ENCODE measurements around the gene MAST1.
"Not testable (repeated sequence)": the region's sequence is repeated elsewhere in the genome, so short reads cannot be mapped to it uniquely, and the experiment has no call there.

MAST1 gene

GRCh38 chr19:12873891-12874745 is 35.8 kb downstream of the MAST1 start:
- DNase-seq = no peak

GRCh38 chr19:12875086-12875485 is 36.8 kb downstream of the MAST1 start:
- DNase-seq = no peak

- DNase-seq = peak; percentile 10
Measured at GRCh38 chr19:12880551-12881171, 42.3 kb downstream of the MAST1 start.

GRCh38 chr19:12881172-12881808 is 43.0 kb downstream of the MAST1 start, which contains the start of gene DNASE2:
DNASE2 (minus strand) TSS chr19:12881449; CDS start chr19:12881375, 74 bp downstream.
- DNase-seq = peak; percentile 91

DNA sequence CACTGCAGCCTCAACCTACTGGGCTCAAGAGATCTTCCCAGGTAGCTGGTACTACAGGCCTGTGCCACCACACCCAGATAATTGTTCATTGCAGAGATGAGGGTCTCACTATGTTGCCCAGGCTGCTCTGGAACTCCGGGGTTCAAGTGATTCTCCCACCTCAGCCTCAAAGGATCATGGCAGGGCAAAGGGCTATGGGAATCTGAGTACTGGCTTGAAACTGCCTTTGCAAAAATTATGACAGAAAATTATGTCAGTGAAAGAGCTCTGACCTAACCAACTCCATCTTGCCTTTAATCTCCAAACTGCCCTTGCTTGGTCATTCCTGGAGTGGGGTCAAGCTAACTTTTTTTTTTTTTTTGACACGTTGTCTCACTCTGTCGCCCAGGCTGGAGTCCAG is 44.3 kb downstream of the MAST1 start:
- DNase-seq = no peak

- no peak for DNase-seq
Measured at GRCh38 chr19:12884202-12884601, 45.9 kb downstream of the MAST1 start.

DNA sequence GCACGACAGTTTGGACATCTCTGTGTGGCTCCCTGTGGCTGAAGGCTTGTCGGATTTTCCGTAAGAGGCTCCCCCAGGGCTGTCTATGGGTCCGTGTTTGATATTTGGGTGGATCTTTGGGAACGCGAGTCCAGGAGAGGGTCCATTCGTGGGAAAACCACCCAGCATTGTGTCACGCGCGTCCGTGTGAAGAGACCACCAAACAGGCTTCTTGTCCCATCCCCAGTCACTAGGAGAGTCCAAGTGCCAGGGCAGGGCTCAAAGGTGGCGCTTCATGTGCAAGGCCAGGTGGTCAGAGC is 46.3 kb downstream of the MAST1 start:
- no peak for DNase-seq

DNA sequence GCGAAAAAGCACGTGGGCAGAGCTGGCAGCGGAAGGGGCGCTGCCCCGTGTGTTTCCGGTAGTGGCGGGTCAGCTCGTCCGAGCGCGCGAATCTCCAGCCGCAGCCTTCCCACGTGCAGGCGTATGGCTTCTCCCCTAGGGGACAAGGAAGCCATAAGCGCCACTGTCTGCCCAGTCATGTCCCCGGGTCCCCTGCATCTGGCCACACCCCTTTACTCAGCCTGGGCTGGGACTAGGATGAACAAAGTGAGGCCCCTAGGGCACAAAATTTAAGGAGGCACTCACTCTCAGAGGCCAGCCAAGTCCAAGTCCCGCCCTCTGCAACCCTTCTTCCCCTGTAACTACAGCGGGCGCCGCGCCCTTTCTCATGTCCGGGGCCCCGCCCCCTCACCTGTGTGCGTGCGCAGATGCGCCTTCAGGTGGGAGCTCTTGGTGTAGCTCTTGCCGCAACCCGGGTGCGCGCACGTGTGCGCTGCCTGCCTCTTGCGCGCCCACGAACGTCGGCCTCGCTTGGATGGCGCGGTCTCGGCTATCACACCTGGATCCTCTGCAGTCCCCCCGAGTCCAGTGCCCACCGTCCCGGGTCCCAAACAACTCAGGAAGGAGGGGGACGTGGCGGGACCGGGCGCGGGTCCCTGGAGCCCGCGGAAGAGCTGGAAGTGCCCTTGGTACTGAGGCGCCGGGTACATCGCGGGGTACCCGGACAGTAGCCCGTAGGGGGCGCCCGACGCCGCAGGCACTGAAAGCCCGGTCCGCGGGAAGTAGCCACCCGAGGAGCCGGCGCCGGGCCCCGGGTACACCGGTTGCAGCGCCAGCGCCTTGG is 46.8 kb downstream of the MAST1 start:
- peak; percentile 91 for DNase-seq

DNA sequence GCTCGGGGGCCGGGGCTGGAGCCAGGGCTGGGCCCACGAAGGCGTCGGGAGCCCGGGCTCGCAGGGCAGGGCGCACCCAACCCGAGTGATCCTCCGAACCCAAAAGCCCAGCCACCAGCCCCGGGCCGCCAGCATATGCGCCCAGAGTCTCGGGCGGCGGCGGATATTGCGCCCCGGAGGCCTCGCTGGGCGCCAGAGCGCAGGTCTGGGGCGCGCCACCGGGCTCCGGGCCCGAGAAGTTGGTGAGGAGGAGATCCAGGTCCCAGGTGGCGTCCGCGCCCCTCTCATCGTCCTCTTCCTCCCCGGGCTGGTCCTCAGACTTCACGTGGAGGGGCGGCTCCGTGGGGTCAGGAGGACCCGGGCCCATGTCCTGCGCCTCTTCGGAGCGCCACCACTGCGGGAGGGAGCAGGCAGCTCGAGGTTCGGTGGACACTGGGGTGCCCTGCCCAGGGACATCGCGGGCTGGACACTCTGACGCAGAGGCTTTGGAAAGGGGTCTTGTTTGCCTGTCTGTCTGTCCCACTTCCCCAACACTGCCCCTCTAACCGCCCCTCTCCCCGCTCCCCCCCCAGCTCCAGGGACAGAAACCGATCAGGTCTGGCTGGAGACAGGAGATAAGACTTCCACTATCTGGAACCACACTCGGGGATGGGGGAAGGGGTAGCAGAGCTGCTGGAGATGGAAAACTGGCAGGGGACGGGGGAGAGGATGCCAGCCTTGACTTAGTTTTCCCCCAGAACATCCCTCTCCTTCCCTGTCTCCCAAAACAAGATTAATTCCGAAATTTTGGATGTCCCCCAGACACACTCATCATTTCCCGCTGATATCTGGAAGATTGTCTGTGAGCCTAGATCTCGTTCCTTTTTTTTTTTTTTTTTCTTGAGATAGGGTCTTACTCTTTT is 47.7 kb downstream of the MAST1 start:
- no peak for DNase-seq

- no peak for DNase-seq
Measured at GRCh38 chr19:12886651-12886968, 48.3 kb downstream of the MAST1 start.

GRCh38 chr19:12886969-12887747 is 48.8 kb downstream of the MAST1 start, which contains the start of gene KLF1:
KLF1 (minus strand) TSS chr19:12887201; CDS start chr19:12887140, 61 bp downstream.
- DNase-seq = no peak

GRCh38 chr19:12888006-12888603 is 49.8 kb downstream of the MAST1 start:
- no peak for DNase-seq

- DNase-seq = not testable (repeated sequence)
Measured at GRCh38 chr19:12890299-12890786, 52.0 kb downstream of the MAST1 start.

DNA sequence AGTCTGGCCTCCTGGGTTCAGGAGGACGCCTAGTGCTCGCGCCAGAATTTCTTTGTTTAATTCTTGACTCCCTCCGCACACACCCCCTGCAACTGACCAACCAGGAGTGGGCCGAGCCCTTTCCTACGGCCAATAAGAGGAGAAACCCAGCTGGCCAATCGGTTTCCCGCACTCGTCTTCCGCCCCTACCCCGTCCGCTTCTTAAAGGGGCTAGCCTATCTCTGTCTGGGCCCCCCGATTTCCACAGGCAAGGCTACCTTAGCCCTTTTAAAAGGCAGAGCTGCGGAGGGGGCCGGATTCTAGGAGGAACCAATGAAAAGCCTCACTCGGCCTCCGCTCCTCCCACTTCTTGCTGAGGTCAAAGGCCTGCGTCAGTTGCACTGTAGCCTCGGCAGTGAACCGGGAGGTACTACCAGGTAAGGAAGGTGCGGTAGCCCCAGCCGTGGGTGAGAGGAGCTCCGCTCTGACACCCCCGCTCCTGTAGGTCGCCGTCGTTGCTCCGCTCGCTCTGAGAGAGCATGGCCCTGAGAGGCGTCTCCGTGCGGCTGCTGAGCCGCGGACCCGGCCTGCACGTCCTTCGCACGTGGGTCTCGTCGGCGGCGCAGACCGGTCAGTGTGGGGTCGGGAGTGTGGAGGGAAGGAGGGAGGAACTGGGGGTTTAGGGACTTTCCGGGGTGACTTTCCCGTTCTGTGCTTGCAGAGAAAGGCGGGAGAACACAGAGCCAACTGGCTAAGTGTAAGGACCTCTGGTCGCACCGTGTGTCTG is 52.7 kb downstream of the MAST1 start, which contains the start of gene GCDH:
Gene GCDH (plus strand): TSS at position 374 of the 766 bp plus-strand sequence. CDS start 145 bp downstream, at position 519.
- DNase-seq = peak; percentile 96

DNA sequence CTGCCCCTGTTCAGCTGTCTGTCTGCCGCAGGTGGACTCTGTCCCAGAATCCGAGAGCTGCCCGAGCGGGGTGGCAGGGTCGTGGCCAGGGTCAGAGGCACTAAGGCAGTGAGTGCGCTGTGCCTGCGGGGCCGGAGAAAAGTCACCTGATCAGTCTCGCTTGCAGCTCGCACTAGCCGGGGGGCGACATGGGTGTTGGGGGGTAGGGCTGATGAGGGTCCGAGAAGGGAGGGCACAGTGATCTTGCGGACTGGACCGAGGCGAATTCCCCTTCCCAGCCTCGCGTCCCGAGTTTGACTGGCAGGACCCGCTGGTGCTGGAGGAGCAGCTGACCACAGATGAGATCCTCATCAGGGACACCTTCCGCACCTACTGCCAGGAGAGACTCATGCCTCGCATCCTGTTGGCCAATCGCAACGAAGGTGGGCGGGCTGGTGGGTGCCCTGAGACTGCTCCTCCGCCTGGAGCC is 53.3 kb downstream of the MAST1 start:
- no peak for DNase-seq

- DNase-seq = no peak
Measured at GRCh38 chr19:12893582-12893981, 55.3 kb downstream of the MAST1 start.

- DNase-seq = no peak
Measured at GRCh38 chr19:12896460-12896859, 58.1 kb downstream of the MAST1 start.

- no peak for DNase-seq
Measured at GRCh38 chr19:12899891-12900518, 61.7 kb downstream of the MAST1 start.

DNA sequence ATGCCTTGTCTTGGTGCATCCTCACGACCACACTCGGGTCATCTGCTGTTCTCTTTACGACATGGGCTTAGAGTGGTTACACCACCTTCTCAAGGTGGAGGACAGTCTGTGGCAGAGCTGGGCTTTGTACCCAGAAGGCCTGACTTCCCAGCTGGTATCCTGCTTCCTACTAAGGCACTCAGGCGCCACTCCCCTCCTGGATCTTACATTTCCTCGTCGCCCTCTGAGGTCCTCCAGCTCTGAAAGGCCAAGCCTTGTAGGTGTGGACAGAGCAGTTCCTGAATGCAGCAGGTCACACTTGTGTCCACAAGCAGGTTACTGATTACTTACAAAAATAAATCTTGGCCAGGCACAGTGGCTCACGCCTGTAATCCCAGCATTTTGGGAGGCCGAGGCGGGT is 68.9 kb downstream of the MAST1 start:
- DNase-seq = no peak

Data from activated naive CD4-positive, alpha-beta T cell treated with Interleukin-2 at 50 U/mL for 16 hours (primary cell).